Effector memory CD8-positive, alpha-beta T cell (primary cell): Measurements from ENCODE around the gene NR5A1.

Source experiments
- ATAC-seq: fragments of 150-1000 bp; cut with Tn5 transposase; replicated peaks from 2 replicates; pipeline ENCODE4 v1.10.0; 2021; ENCODE audit warnings: mild to moderate bottlenecking, moderate library complexity
- DNase-seq, 3 experiments: peaks; one replicate each; pipeline ENCODE4 v3.0.0; 2021
- H3K27ac Mint-ChIP-seq, 2 donors: one replicate each; pipeline ENCODE4 v1.8.0; 2022; ENCODE audit warnings: mild to moderate bottlenecking in 2 of 2, mixed read lengths in 2 of 2, moderate library complexity in 2 of 2
- H3K27me3 Mint-ChIP-seq, 2 donors: one replicate each; pipeline ENCODE4 v1.8.0; 2022; ENCODE audit warnings: mixed read lengths in 2 of 2
- H3K36me3 Mint-ChIP-seq: one replicate; pipeline ENCODE4 v1.8.0; 2022; ENCODE audit warnings: mild to moderate bottlenecking, moderate library complexity, mixed read lengths; ENCODE audit not compliant: insufficient read depth
- H3K4me1 Mint-ChIP-seq, 2 donors: one replicate each; pipeline ENCODE4 v1.8.0; 2022; ENCODE audit warnings: low read depth in 2 of 2, mixed read lengths in 2 of 2
- H3K4me3 Mint-ChIP-seq, 2 donors: one replicate each; pipeline ENCODE4 v1.8.0; 2022; ENCODE audit warnings: mild to moderate bottlenecking in 2 of 2, mixed read lengths in 2 of 2, moderate library complexity in 2 of 2
- H3K9me3 Mint-ChIP-seq, 2 donors: one replicate each; pipeline ENCODE4 v1.8.0; 2022; ENCODE audit warnings: mixed read lengths in 2 of 2

Gene NR5A1

GRCh38 chr9:124439686-124440243 lies 67.4 kb downstream of the NR5A1 start:
- H3K4me1 Mint-ChIP-seq = no peaks in the 10 kb centered on the region
- H3K27me3 Mint-ChIP-seq = peaks cover 24 to 59% of the 10 kb centered on the region in 2 donors

GRCh38 chr9:124439086-124439485 lies 68.1 kb downstream of the NR5A1 start:
- H3K36me3 Mint-ChIP-seq = no peaks in the 10 kb centered on the region
- H3K4me3 Mint-ChIP-seq = no peak overlapping the region
- ATAC-seq (no peak), DNase-seq (no peak)
- H3K4me1 Mint-ChIP-seq = no peaks in the 10 kb centered on the region
- H3K27ac Mint-ChIP-seq = no peak overlapping the region
- peaks cover 28 to 56% of the 10 kb centered on the region in 2 donors for H3K27me3 Mint-ChIP-seq
- H3K9me3 Mint-ChIP-seq = no peaks in the 10 kb centered on the region

More at GRCh38 chr9:124439686-124440243, 67.4 kb downstream of the NR5A1 start:
- H3K4me3 Mint-ChIP-seq = no peak overlapping the region
- ATAC-seq (no peak), DNase-seq (no peak)
- H3K36me3 Mint-ChIP-seq = no peaks in the 10 kb centered on the region
- H3K27ac Mint-ChIP-seq = no peak overlapping the region
- H3K9me3 Mint-ChIP-seq = no peaks in the 10 kb centered on the region

DNA sequence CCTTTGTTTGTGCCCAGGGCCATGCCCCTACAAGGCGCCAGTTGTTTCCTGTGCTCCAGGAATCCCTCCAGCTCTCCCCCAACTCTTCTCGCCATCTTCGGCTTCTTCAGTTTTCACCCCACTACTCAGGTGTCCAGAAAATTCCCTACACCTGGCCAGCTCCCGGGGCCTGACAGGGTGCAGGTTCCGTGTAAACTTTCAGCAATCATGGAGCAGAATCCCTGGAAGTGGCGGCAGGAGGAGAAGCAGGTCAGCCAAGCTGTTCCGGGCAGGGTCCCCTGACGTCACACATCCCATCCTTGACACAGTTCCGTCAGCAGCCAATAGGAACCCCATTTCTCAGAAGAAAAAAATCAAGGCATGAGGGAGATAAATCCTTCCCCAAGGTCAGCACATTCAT lies 69.1 kb downstream of the NR5A1 start:
- Mint-ChIP-seq H3K36me3 (no peaks in the 10 kb centered on the region), H3K27ac (no peak overlapping the region), H3K9me3 (no peaks in the 10 kb centered on the region), H3K4me3 (no peak overlapping the region), H3K4me1 (no peaks in the 10 kb centered on the region), H3K27me3 (peaks cover 31 to 60% of the 10 kb centered on the region in 2 donors)
- ATAC-seq = no peak
- DNase-seq = no peak

- Mint-ChIP-seq H3K4me3 (no peak overlapping the region), H3K9me3 (no peaks in the 10 kb centered on the region), H3K27ac (no peak overlapping the region), H3K27me3 (peaks cover 31 to 69% of the 10 kb centered on the region in 2 donors), H3K4me1 (no peaks in the 10 kb centered on the region), H3K36me3 (no peaks in the 10 kb centered on the region)
- DNase-seq (no peak), ATAC-seq (no peak)
These were observed 70.1 kb downstream of the NR5A1 start for GRCh38 chr9:124437086-124437485.

GRCh38 chr9:124436320-124436719 lies 70.9 kb downstream of the NR5A1 start:
- no peak overlapping the region for H3K4me3 Mint-ChIP-seq
- ATAC-seq (no peak), DNase-seq (no peak)
- no peaks in the 10 kb centered on the region for H3K4me1 Mint-ChIP-seq
- H3K36me3 Mint-ChIP-seq = no peaks in the 10 kb centered on the region
- H3K27ac Mint-ChIP-seq = no peak overlapping the region
- H3K9me3 Mint-ChIP-seq = no peaks in the 10 kb centered on the region
- H3K27me3 Mint-ChIP-seq = peaks cover 25 to 62% of the 10 kb centered on the region in 2 donors
